DMS153 (cell line): ENCODE data around the gene EHD4.
A peak's percentile ranks its signal among the peaks of the same experiment; 100 is the strongest.

Experiments
- DNase-seq: peaks from one replicate; lab custom pipeline; 2025; lab: John Stamatoyannopoulos, UW

The EHD4 gene

DNA sequence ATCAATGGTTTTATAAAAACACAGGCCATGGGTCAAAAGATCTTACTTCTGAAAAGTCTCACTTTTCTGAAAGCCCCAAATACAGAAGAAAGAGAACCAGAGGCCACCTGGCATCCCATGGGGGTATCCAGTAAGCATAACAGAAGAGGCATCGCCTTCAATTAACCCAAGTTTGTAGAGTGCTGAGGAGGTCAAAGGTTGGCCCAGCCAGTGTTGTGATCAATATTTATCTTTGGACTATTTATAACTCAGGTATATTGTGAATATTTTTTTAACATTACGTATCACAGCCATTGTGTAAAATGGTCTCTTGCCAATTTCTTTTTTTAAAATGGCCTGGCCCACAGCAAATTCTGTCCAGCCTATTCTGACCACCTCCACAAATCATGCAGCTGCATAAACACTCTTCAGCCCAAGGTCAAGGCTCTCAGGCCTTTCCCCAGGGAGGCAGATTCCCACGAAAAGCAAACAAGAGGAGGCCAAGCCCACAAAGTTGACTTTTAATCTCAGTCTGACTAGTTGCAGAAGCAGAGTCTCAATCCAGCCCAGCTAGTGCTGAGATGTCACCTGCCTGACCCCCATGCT lies 52.3 kb downstream of the EHD4 start:
- no peak for DNase-seq

GRCh38 chr15:41919201-41919820 lies 53.0 kb downstream of the EHD4 start:
- DNase-seq: no peak

GRCh38 chr15:41918506-41919126 lies 53.7 kb downstream of the EHD4 start:
- DNase-seq: no peak

- no peak for DNase-seq
Measured at GRCh38 chr15:41917767-41918430, 54.5 kb downstream of the EHD4 start.

GRCh38 chr15:41915255-41915994 lies 56.9 kb downstream of the EHD4 start:
- no peak for DNase-seq

GRCh38 chr15:41914411-41914810 lies 57.9 kb downstream of the EHD4 start:
- DNase-seq: no peak

- no peak for DNase-seq
Measured at GRCh38 chr15:41913256-41913655, 59.1 kb downstream of the EHD4 start.

DNA sequence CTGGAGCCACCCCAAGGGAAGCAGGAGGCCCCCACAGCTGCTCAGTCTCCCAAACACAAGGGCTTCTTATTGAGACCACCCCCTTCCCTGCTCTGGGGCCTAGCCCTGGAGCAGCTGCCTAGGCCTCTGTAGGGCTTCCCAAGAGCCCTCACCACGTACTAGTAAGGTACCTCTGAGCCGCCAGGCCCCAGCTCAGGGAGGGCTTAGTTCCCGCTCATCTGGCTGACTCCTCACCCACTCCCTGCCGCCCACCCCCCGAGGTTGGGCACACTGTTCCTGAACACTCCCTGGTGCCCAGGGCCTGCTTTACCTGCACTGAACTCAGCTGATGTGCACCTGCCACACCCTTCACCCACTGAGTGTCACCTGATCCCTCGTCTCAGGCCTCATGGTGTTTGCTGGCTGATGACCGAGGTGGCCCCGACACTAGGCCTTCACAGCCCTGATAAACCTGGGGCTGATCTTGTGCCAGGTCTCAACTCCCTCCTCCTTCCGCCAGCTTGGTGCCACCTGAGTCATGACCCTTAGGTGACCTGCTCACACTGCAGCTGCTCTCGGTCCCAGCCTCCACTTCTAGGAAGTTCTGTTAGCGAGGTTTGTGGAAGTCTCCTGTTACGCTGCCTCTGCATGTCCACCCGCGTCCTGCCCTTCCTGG lies 60.5 kb downstream of the EHD4 start:
- DNase-seq: no peak

DNA sequence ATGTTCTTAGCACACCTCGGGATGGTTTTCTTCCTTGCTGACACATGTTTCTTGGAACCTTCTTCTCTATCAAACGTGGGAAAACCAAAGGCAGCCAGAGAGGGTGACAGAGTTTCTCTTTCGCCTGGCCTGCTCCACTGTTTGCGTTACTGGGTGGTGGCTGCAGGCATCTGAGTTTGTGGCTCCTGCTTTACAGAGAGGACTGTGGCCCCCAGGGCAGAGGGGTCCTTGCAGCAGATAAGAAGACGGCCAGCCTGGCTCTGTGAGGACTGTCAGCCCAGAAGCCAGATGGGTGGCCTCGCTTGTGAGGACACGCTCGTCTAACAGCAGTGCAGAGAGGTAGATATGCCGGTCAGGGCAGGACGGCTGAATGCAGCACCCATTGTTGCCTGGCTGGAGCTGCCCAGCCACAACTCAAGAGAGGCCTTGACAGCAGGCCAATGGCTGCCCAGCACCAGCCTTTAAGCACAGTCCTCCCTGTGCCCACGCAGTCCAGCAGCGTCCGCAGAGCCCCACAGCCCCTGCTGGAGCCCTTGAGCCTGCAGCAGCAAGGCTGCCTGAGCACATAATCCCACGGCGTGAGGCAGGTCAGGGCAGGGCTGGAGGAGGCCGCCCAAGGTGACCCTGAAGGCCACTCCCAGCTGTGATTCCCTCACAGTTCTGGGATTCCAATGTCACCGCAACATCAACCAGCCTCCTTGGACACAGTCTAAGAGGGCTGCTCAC lies 63.5 kb downstream of the EHD4 start:
- no peak for DNase-seq

- no peak for DNase-seq
Measured at GRCh38 chr15:41907141-41907540, 65.2 kb downstream of the EHD4 start.

GRCh38 chr15:41906608-41907007 lies 65.7 kb downstream of the EHD4 start:
- DNase-seq: no peak

- DNase-seq: no peak
Measured at GRCh38 chr15:41905036-41905793, 67.1 kb downstream of the EHD4 start.

GRCh38 chr15:41904541-41905005 lies 67.8 kb downstream of the EHD4 start:
- peak; percentile 2 for DNase-seq

DNA sequence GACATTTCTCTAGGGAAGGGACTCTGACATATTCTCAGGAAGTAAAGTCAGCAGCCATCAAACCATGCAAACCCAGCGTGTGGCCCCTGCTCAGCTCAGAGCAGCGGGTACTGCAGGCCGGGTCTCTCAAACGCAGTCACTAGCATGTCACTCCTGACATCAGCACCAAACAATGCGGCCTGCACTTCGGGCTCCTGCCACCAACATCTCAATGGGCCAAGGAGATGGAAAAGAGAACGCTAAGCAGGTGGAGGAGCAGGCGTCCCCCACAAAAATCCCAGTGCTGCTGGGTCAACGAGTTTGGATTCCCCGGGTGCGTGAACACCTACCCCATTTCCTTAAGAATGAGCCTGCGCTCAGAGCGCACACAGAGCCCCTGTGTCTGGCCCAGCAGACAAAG lies 68.6 kb downstream of the EHD4 start:
- DNase-seq: no peak

- DNase-seq: no peak
Measured at GRCh38 chr15:41901431-41901830, 70.9 kb downstream of the EHD4 start.

DNA sequence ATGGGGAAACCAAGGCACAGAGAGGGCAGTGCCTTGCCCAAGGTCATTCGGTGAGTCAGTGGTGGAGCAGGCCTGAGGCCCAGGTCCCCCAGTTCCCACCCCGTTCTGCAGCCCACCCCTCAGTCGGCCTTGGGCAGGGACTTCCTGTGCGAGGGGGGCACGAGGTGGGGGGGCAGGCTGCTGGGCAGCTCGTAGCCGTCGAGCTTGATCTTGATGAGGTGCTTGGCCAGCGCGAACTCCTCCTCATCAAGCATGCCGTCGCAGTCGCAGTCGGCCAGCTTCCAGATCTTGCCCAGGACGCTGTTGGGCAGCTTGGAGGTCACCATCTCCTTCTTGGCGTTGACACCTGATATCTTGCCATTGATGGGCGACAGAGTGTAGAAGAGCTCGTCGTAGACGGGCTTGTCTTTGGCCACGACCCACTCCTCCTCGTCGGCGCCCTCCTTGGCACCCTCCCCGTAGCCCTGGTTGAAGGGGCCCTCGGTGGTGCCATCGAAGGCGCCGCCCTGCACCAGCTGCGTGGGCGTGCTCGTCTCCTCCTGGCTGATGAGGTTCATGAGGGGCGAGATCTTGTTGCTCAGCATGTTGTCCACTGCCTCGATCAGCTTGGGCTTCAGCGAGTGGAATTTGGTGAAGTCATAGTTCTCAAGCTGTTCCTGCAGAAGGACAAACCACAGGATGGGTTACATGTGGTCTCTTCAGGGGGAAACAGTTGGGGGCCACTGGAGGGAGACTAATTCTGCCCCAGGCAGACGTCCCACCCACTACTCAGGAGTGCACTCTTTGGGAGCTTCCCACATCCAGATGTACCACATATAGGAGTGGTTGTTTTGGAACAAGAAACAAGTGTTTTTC lies 71.6 kb downstream of the EHD4 start:
- DNase-seq: no peak

GRCh38 chr15:41899854-41900442 lies 72.4 kb downstream of the EHD4 start:
- DNase-seq: no peak

GRCh38 chr15:41897363-41897799 lies 75.0 kb downstream of the EHD4 start:
- DNase-seq: no peak

DNA sequence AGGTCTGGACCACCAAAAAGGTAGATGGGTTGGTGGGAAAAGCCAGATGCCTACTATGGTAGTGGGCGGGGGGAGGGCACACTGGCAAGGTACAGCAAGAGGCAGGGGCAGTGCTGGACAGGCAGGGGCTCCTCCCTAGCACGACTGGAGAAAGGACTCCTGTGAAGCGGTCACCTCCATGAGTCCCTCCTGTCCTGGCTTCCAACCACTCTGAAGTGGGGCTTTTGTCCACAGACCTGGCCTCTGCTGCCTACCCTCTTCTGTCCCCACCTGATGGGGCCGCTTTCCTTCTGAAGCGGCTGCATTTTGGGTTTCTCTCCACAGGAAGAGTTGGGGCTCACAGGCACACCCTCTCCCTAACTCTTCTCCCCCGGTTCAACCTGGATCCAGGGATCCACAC lies 75.8 kb downstream of the EHD4 start:
- DNase-seq: no peak
